Measurements from ENCODE around the gene FMNL3. TPM values are rescaled to one million over a fixed set of nuclear protein-coding genes. Genes with fewer than 3 reads are reported as not detected.
A peak's percentile ranks its signal among the peaks of the same experiment; 100 is the strongest.
"Not testable (repeated sequence)": the region's sequence is repeated elsewhere in the genome, so short reads cannot be mapped to it uniquely, and the experiment has no call there.

Gene FMNL3
- total RNA-seq, 1 donor from 2014 or later: 11.0 TPM

DNA sequence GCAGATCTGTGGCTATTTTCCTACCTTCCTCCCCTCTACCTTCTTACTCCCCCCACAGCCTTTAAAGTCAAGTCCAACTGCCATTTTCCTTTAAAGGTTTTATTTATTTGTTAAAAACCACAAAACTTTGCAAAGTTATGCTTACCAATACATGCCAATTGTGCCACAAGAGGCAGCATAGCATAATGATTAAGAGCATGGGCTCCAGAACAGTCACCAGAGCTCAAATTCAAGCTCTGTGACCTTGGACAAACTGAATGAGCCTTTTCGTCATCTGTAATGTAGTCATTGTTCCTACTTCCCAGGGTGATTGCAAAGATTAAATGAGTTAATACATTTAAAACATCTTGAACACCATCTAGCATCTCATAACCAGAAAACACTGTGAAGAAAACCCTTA, 13.0 kb upstream of the FMNL3 start:
- Histone ChIP-seq H3K9me3 (no peaks in the 10 kb centered on the region), H3K4me1 (no peaks in the 10 kb centered on the region), H3K27me3 (no peaks in the 10 kb centered on the region), H3K27ac (no peak overlapping the region), H3K4me3 (no peak overlapping the region), H3K36me3 (no peaks in the 10 kb centered on the region)
- TF ChIP-seq POLR2A (IDR thresholded peaks at IDR 0.05): no peak
- TF ChIP-seq, protein P1, sequence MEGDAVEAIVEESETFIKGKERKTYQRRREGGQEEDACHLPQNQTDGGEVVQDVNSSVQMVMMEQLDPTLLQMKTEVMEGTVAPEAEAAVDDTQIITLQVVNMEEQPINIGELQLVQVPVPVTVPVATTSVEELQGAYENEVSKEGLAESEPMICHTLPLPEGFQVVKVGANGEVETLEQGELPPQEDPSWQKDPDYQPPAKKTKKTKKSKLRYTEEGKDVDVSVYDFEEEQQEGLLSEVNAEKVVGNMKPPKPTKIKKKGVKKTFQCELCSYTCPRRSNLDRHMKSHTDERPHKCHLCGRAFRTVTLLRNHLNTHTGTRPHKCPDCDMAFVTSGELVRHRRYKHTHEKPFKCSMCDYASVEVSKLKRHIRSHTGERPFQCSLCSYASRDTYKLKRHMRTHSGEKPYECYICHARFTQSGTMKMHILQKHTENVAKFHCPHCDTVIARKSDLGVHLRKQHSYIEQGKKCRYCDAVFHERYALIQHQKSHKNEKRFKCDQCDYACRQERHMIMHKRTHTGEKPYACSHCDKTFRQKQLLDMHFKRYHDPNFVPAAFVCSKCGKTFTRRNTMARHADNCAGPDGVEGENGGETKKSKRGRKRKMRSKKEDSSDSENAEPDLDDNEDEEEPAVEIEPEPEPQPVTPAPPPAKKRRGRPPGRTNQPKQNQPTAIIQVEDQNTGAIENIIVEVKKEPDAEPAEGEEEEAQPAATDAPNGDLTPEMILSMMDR (IDR thresholded peaks at IDR 0.05): no peak
- TF ChIP-seq POLR2AphosphoS5 (IDR thresholded peaks at IDR 0.05; ENCODE audit: insufficient read depth in 1 of 2, low read depth in 1 of 2): no peak
- DNase-seq (ENCODE audit: extremely low spot score in 2 of 2): no peak
- intact Hi-C loops (cut with DNase I): no loop called here

DNA sequence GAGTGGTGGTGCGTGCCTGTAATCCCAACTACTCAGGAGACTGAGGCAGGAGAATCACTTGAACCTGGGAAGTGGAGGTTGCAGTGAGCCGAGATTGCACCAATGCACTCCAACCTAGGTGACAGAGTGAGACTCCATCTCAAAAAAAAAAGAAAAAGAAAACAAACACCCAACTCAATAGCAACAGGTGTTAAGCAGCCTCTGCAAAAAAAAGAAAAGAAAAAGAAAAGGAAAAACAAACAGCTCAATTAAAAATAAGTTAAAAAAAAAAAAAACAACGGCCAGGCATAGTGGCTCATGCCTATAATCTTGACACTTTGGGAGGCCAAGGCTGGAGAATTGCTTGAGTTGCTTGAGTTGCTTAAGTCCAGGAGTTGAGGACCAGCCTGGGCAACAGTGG, 10.6 kb upstream of the FMNL3 start:
- H3K4me3 ChIP-seq; DNase-seq (ENCODE audit: extremely low spot score in 2 of 2); H3K9me3 ChIP-seq; H3K4me1 ChIP-seq; H3K27me3 ChIP-seq; H3K36me3 ChIP-seq; H3K27ac ChIP-seq; intact Hi-C loops (cut with DNase I): not testable (repeated sequence)

- no peak for DNase-seq (ENCODE audit: extremely low spot score in 2 of 2)
- Histone ChIP-seq H3K27me3 (no peaks in the 10 kb centered on the region), H3K36me3 (no peaks in the 10 kb centered on the region), H3K4me3 (no peak overlapping the region), H3K4me1 (no peaks in the 10 kb centered on the region), H3K27ac (no peak overlapping the region), H3K9me3 (no peaks in the 10 kb centered on the region)
- intact Hi-C loops (cut with DNase I): no loop called here
- no peak for TF ChIP-seq POLR2AphosphoS5 (IDR thresholded peaks at IDR 0.05; ENCODE audit: insufficient read depth in 1 of 2, low read depth in 1 of 2)
- no peak for TF ChIP-seq POLR2A (IDR thresholded peaks at IDR 0.05)
- TF ChIP-seq, protein P1 (IDR thresholded peaks at IDR 0.05): no peak
Measured at GRCh38 chr12:49716553-49716952, 9.3 kb upstream of the FMNL3 start.

DNA sequence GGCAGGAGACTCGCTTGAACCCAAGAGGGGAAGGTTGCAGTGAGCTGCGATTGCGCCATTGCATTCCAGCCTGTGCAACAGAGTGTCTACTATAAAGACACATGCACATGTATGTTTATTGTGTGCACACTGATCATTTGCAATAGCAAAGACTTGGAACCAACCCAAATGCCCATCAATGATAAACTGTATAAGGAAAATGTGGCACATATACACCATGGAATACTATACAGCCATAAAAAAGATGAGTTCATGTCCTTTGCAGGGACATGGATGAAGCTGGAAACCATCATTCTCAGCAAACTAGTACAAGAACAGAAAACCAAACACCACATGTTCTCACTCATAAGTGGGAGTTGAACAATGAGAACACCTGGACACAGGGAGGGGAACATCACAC, 6.7 kb upstream of the FMNL3 start:
- DNase-seq (ENCODE audit: extremely low spot score in 2 of 2); H3K27ac ChIP-seq; H3K4me3 ChIP-seq; H3K9me3 ChIP-seq; H3K36me3 ChIP-seq; H3K4me1 ChIP-seq; H3K27me3 ChIP-seq: not testable (repeated sequence)
- intact Hi-C loops (cut with DNase I): loop anchor here (1.0 kb wide), 1 partner anchor 20 kb away; no protein-coding TSS in a partner anchor

DNA sequence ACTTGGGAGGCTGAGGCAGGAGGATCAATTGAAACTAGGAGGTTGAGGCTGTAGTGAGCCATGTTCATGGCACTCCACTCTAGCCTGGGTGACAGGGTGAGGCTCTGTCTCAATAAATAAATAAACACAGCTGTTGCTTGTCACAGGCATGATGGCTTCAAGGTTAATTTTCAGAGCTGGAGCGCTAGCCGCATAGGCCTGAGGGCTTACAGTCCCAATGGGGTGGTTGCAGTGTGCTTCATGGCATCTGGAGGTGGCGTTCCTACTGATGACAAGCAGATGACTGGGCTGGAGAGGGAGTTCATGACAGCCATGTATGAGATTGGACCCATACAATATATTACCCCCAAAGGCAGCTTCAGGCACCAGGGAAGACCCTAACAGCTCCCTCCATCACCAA, 1.6 kb upstream of the FMNL3 start:
- intact Hi-C loops (cut with DNase I): no loop called here

GRCh38 chr12:49707812-49708147, 575 bp upstream of the FMNL3 start:
- TF ChIP-seq, protein P1 (IDR thresholded peaks at IDR 0.05): no peak
- no peak for TF ChIP-seq POLR2AphosphoS5 (IDR thresholded peaks at IDR 0.05; ENCODE audit: insufficient read depth in 1 of 2, low read depth in 1 of 2)
- no peak for TF ChIP-seq POLR2A (IDR thresholded peaks at IDR 0.05)
- Histone ChIP-seq H3K9me3 (no peaks in the 10 kb centered on the region), H3K36me3 (no peaks in the 10 kb centered on the region), H3K27me3 (no peaks in the 10 kb centered on the region), H3K27ac (no peak overlapping the region), H3K4me1 (peaks cover 21% of the 10 kb centered on the region), H3K4me3 (peak overlapping the region in 1 of 2 donors; percentile 81)
- no peak for DNase-seq (ENCODE audit: extremely low spot score in 2 of 2)
- intact Hi-C loops (cut with DNase I): loop anchor here (2.0 kb wide), 1 partner anchor 61 kb away; no protein-coding TSS in a partner anchor

More for the DNA sequence above, 1.6 kb upstream of the FMNL3 start:
- Histone ChIP-seq H3K4me1 (peaks cover 13% of the 10 kb centered on the region), H3K27me3 (no peaks in the 10 kb centered on the region), H3K36me3 (no peaks in the 10 kb centered on the region), H3K27ac (no peak overlapping the region), H3K4me3 (no peak overlapping the region), H3K9me3 (no peaks in the 10 kb centered on the region)
- no peak for DNase-seq (ENCODE audit: extremely low spot score in 2 of 2)
- no peak for TF ChIP-seq POLR2A (IDR thresholded peaks at IDR 0.05)
- TF ChIP-seq, protein P1 (IDR thresholded peaks at IDR 0.05): no peak
- TF ChIP-seq POLR2AphosphoS5 (IDR thresholded peaks at IDR 0.05; ENCODE audit: insufficient read depth in 1 of 2, low read depth in 1 of 2): no peak

Data from vagina (tissue), 2 donors.